ENCODE results near the gene SLPI. TPM values are rescaled to one million over a fixed set of nuclear protein-coding genes. Genes with fewer than 3 reads are reported as not detected.

SLPI gene
- total and polyA plus RNA-seq, 10 of the 15 experiments (the other 5 are each of a cell fraction or from before 2014, with no cell fraction given) = 0.56 to 1.4 TPM; not detected in 8

- FAIRE-seq = no peak
- Histone ChIP-seq H3K27me3 (replicated peaks in 1 of 2; ENCODE audit: control insufficient read depth in 2 of 2, insufficient read depth in 2 of 2, low read length in 1 of 2) (peaks cover 0 to 4% of the 10 kb centered on the region in 2 experiments; a peak in 1 of 4 replicates), H3K4me2 (ENCODE audit: control insufficient read depth, insufficient read depth) (no peak within 1 kb of the TSS), H3K9ac (ENCODE audit: control insufficient read depth, insufficient read depth, low read length) (no peak within 1 kb of the TSS), H3K79me2 (ENCODE audit: control insufficient read depth, insufficient read depth, low read length) (no peaks in the 10 kb centered on the region), H3K4me1 (ENCODE audit: control insufficient read depth, insufficient read depth, low read length) (no peaks in the 10 kb centered on the region), H3K36me3 (ENCODE audit: control insufficient read depth in 2 of 2, insufficient read depth in 2 of 2, low read length in 1 of 2) (no peaks in the 10 kb centered on the region), H2AFZ (ENCODE audit: control insufficient read depth, low read depth, low read length) (no peak within 1 kb of the TSS), H4K20me1 (ENCODE audit: control insufficient read depth, insufficient read depth) (no peaks in the 10 kb centered on the region), H3K27ac (ENCODE audit: control insufficient read depth, insufficient read depth) (no peak within 1 kb of the TSS), H3K4me3 (no peak within 1 kb of the TSS), H3K9me3 (replicated peaks; ENCODE audit: control insufficient read depth, insufficient read depth, low read length) (no peaks in the 10 kb centered on the region)
- 92% methylated on average over 4 of the region's 4 CpGs for WGBS (ENCODE audit: insufficient coverage, insufficient replicate concordance, low lambda C conversion rate, missing lambda C conversion rate)
- intact Hi-C loops (cut with micrococcal nuclease; ENCODE audit: unreplicated experiment) (no loop called here), in situ Hi-C loops (cut with MboI) (no loop called here)
- no peak for TF ChIP-seq CHD2 (IDR thresholded peaks at IDR 0.05; ENCODE audit: borderline replicate concordance, low read depth, low read length)
- no peak for DNase-seq (ENCODE audit: low read depth, low spot score)
- CTCF ChIA-PET = interaction anchor here (1.2 kb wide), 1 partner anchor 36 kb away, joined by 3 read pairs; no protein-coding TSS in a partner anchor
- SMC1A ChIA-PET (ENCODE audit: uncharacterized antibody, unreplicated experiment) = interaction anchor here (0.6 kb wide), 1 partner anchor 24 kb away, joined by 3 read pairs; no protein-coding TSS in a partner anchor
- BruUV-seq (replicated peaks) = no TSS peak
- POLR2A ChIA-PET = no interaction called here
- ATAC-seq = no peak
- RAD21 ChIA-PET (ENCODE audit: unreplicated experiment) = no interaction called here
These were observed 33.3 kb downstream of the SLPI start, which contains the start of gene SEMG2 for GRCh38 chr20:45221076-45221475. SEMG2 (plus strand) TSS chr20:45221373; CDS start chr20:45221390, 17 bp downstream.

DNA sequence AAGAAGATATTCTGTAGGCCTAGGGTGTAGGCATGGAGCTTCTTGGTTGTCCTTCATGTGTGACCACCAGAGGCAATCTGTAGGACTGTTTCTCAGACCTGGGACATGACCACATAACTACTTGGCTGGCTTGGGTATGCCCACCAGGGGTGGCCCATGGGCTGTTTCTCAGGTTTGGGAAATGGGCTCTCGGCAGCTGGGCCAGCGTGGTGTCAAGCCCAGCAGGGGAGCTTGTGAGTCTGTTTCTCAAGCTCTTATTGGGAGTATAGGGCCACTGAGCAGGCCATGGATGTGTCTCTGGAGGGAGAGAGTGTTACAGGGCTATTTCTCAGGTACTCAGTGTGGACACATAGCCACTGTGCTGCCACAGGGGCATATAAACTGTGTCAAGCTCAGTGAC, 35.7 kb downstream of the SLPI start:
- no peak for FAIRE-seq
- no peak for ATAC-seq
- no peaks in the 10 kb centered on the region for H3K36me3 ChIP-seq (ENCODE audit: control insufficient read depth in 2 of 2, insufficient read depth in 2 of 2, low read length in 1 of 2)
- in situ Hi-C loops (cut with MboI) = no loop called here
- intact Hi-C loops (cut with micrococcal nuclease; ENCODE audit: unreplicated experiment) = no loop called here
- H2AFZ ChIP-seq (ENCODE audit: control insufficient read depth, low read depth, low read length) = no peak overlapping the region
- H3K4me1 ChIP-seq (ENCODE audit: control insufficient read depth, insufficient read depth, low read length) = no peaks in the 10 kb centered on the region
- H3K27ac ChIP-seq (ENCODE audit: control insufficient read depth, insufficient read depth) = no peak overlapping the region
- no peak overlapping the region for H3K4me3 ChIP-seq
- peaks cover 0 to 4% of the 10 kb centered on the region in 2 experiments; a peak in 1 of 4 replicates for H3K27me3 ChIP-seq (replicated peaks in 1 of 2; ENCODE audit: control insufficient read depth in 2 of 2, insufficient read depth in 2 of 2, low read length in 1 of 2)
- DNase-seq (ENCODE audit: low read depth, low spot score) = no peak
- H3K9ac ChIP-seq (ENCODE audit: control insufficient read depth, insufficient read depth, low read length) = no peak overlapping the region
- no peaks in the 10 kb centered on the region for H3K79me2 ChIP-seq (ENCODE audit: control insufficient read depth, insufficient read depth, low read length)
- ChIA-PET CTCF (no interaction called here), SMC1A (ENCODE audit: uncharacterized antibody, unreplicated experiment) (no interaction called here), POLR2A (no interaction called here), RAD21 (ENCODE audit: unreplicated experiment) (no interaction called here)
- H3K9me3 ChIP-seq (replicated peaks; ENCODE audit: control insufficient read depth, insufficient read depth, low read length) = no peaks in the 10 kb centered on the region
- TF ChIP-seq POLR2A (IDR thresholded peaks at IDR 0.05; ENCODE audit: low read depth, low read length) = no peak
- no peak for TF ChIP-seq HDAC6 (IDR thresholded peaks at IDR 0.05; ENCODE audit: unreplicated experiment)
- TF ChIP-seq MTA2 (IDR thresholded peaks at IDR 0.05; ENCODE audit: low read depth) = no peak
- TF ChIP-seq KAT2A (conservative IDR thresholded peaks at IDR 0.05; ENCODE audit: control insufficient read depth, low read depth, low read length) = no peak
- no peak for TF ChIP-seq BCLAF1 (IDR thresholded peaks at IDR 0.05)
- TF ChIP-seq, protein P1, sequence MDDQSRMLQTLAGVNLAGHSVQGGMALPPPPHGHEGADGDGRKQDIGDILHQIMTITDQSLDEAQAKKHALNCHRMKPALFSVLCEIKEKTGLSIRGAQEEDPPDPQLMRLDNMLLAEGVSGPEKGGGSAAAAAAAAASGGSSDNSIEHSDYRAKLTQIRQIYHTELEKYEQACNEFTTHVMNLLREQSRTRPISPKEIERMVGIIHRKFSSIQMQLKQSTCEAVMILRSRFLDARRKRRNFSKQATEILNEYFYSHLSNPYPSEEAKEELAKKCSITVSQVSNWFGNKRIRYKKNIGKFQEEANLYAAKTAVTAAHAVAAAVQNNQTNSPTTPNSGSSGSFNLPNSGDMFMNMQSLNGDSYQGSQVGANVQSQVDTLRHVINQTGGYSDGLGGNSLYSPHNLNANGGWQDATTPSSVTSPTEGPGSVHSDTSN (IDR thresholded peaks at IDR 0.05; ENCODE audit: insufficient replicate concordance, low read depth, low read length) = no peak
- no peaks in the 10 kb centered on the region for H4K20me1 ChIP-seq (ENCODE audit: control insufficient read depth, insufficient read depth)
- 44% methylated on average over 2 of the region's 2 CpGs for WGBS (ENCODE audit: insufficient coverage, insufficient replicate concordance, low lambda C conversion rate, missing lambda C conversion rate)
- BruUV-seq (replicated peaks) = no TSS peak
- no peak overlapping the region for H3K4me2 ChIP-seq (ENCODE audit: control insufficient read depth, insufficient read depth)
